ENCODE measurements around the gene AGO1. TPM values are rescaled to one million over a fixed set of nuclear protein-coding genes. Genes with fewer than 3 reads are reported as not detected.
"Not testable (repeated sequence)": the region's sequence is repeated elsewhere in the genome, so short reads cannot be mapped to it uniquely, and the experiment has no call there.

Gene AGO1
- total RNA-seq, 6 donors from 2014 or later: 11.4 to 26.8 (median 22.9) TPM

DNA sequence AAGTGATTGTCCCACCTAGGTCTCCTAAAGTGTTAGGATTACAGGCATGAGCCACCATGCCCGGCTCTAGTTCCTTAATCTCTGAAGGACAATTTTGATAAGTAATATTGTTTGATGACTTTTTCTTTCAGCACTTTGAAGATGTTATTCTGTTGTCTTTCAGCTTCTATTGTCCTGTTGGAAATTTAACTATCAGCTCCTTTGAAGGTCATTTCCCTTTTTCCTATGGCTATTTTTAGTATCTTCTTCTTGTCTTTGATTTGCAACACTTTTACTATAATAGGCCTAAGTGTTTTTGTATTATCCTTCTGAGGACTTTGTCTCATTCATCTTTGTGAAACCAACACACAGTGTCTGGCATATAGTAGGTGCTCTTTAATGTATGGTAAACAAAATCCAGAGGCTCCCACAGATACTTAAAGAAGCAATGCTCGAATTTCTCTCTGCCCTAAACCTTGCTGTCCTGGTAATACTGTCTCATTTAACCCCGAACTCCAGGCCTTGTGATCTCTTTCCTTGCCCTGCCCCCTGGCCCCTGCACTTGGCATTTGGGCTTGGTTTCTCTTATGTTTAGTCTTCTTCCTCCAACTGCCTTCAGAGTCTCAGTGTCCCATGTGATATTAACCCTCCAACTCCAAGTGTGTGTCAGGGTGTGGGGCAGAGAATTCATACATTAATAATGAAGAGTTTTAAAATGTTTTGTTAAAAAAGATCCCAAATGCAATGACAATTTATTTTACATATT lies 19.0 kb upstream of the AGO1 start:
- H3K27ac ChIP-seq: no peak overlapping the region
- TF ChIP-seq EP300 (IDR thresholded peaks at IDR 0.05): no peak

DNA sequence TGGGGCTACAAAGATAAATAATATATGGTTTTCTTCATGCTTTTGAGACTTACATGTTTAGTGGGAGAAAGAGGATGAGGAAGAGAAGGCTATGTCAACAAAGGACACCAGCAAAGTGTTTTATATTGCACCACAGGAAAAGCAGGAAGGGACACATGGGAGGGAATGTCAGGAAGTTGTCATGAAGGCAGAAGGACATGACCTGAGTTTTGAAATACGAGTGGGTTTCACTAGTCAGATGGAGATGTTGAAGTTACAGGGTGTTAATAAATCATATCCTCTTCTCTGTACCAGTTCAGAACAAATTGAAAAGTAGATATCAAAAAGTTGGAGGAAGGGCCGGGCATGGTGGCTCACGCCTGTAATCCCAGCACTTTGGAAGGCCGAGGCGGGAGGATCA lies 18.2 kb upstream of the AGO1 start:
- H3K4me1 ChIP-seq: peaks cover 0 to 8% (median 4%) of the 10 kb centered on the region in 4 donors
- ATAC-seq (ENCODE audit: low FRiP score in 2 of 2) (peak in 1 of 2 donors; percentile 63), DNase-seq (no peak)
- peak overlapping the region in 2 of 4 donors; percentile 10 to 39 for H3K27ac ChIP-seq
- H3K9me3 ChIP-seq: no peaks in the 10 kb centered on the region
- 58 to 69% methylated on average over 5 of the region's 5 CpGs for WGBS, 2 donors
- H3K27me3 ChIP-seq: no peaks in the 10 kb centered on the region
- H3K4me3 ChIP-seq: no peak overlapping the region
- no peaks in the 10 kb centered on the region for H3K36me3 ChIP-seq
- TF ChIP-seq POLR2A (IDR thresholded peaks at IDR 0.05) (no peak), EP300 (IDR thresholded peaks at IDR 0.05) (peak in 1 of 4 donors; percentile 31), POLR2AphosphoS5 (IDR thresholded peaks at IDR 0.05) (peak in 1 of 2 donors; percentile 51)
- TF ChIP-seq, protein P1, sequence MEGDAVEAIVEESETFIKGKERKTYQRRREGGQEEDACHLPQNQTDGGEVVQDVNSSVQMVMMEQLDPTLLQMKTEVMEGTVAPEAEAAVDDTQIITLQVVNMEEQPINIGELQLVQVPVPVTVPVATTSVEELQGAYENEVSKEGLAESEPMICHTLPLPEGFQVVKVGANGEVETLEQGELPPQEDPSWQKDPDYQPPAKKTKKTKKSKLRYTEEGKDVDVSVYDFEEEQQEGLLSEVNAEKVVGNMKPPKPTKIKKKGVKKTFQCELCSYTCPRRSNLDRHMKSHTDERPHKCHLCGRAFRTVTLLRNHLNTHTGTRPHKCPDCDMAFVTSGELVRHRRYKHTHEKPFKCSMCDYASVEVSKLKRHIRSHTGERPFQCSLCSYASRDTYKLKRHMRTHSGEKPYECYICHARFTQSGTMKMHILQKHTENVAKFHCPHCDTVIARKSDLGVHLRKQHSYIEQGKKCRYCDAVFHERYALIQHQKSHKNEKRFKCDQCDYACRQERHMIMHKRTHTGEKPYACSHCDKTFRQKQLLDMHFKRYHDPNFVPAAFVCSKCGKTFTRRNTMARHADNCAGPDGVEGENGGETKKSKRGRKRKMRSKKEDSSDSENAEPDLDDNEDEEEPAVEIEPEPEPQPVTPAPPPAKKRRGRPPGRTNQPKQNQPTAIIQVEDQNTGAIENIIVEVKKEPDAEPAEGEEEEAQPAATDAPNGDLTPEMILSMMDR (IDR thresholded peaks at IDR 0.05): no peak

More for the DNA sequence above, 19.0 kb upstream of the AGO1 start:
- H3K4me1 ChIP-seq: peaks cover 0 to 8% (median 4%) of the 10 kb centered on the region in 4 donors
- no peak overlapping the region for H3K4me3 ChIP-seq
- no peaks in the 10 kb centered on the region for H3K9me3 ChIP-seq
- H3K27me3 ChIP-seq: no peaks in the 10 kb centered on the region
- DNase-seq (no peak), ATAC-seq (ENCODE audit: low FRiP score in 2 of 2) (no peak)
- H3K36me3 ChIP-seq: peaks cover 0 to 5% (median 0%) of the 10 kb centered on the region in 4 donors
- WGBS, 2 donors: 33 to 55% methylated on average over 3 of the region's 3 CpGs

DNA sequence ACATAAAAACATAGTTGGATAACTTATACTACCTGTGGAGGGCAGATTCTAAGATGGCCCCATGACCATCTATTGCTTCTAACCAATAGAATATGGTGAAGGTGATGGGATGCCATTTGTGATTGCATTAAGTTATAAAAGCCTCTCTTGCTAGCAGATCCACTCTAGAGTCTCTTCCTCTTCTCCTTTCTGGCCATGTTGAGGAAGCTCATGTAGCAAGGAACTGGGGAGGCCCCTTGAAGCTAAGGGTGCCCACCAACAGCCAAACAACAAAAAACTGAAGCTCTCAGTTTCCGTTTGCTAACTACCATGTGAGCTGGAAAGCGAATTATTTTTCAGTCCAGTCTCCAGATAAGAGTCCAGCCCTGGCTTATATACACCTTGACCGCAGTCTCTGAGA lies 16.0 kb upstream of the AGO1 start:
- H3K27me3 ChIP-seq: no peaks in the 10 kb centered on the region
- H3K9me3 ChIP-seq: no peaks in the 10 kb centered on the region
- ATAC-seq (ENCODE audit: low FRiP score in 2 of 2) (no peak), DNase-seq (no peak)
- peaks cover 0 to 8% (median 4%) of the 10 kb centered on the region in 4 donors for H3K4me1 ChIP-seq
- no peak overlapping the region for H3K27ac ChIP-seq
- TF ChIP-seq POLR2A (IDR thresholded peaks at IDR 0.05): no peak
- no peak for TF ChIP-seq EP300 (IDR thresholded peaks at IDR 0.05)
- no peak for TF ChIP-seq POLR2AphosphoS5 (IDR thresholded peaks at IDR 0.05)
- TF ChIP-seq, protein P1 (IDR thresholded peaks at IDR 0.05): no peak
- no peak overlapping the region for H3K4me3 ChIP-seq
- WGBS, 2 donors: 65 to 68% methylated on average over 3 of the region's 3 CpGs
- no peaks in the 10 kb centered on the region for H3K36me3 ChIP-seq

DNA sequence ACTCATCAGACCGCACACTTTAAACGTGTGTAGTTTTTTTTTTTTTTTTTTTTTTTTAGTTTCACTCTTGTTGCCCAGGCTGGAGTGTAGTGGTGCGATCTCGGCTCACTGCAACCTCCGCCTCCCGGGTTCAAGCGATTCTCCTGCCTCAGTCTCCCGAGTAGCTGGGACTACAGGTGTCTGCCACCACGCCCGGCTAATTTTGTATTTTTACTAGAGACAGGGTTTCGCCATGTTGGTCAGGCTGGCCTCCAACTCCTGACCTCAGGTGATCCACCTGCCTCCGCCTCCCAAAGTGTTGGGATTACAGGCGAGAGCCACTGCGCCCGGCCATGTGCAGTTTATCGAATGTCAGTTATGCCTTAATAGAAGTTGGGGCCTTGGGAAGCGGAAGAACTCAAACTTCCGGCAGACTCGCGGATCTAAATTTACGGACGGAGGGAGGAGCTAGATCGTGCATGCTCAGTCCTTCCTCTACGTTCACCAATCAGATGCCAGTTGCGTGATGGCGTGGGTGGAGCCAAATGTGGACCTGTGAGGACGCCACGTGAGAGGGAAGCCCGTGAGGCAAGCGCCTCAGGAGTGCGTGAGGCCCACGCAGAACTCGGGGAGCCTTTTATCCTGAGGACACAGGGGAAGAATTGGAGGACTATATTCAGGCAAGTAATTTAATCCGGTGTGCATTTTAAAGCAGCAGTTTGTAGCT lies 13.6 kb upstream of the AGO1 start:
- not testable (repeated sequence) for ATAC-seq (ENCODE audit: low FRiP score in 2 of 2); H3K4me1 ChIP-seq; H3K9me3 ChIP-seq; H3K27me3 ChIP-seq; H3K4me3 ChIP-seq; H3K36me3 ChIP-seq; H3K27ac ChIP-seq
- DNase-seq: peak in 1 of 2 donors; percentile 35
- 89 to 91% methylated on average over 34 of the region's 34 CpGs for WGBS, 2 donors

DNA sequence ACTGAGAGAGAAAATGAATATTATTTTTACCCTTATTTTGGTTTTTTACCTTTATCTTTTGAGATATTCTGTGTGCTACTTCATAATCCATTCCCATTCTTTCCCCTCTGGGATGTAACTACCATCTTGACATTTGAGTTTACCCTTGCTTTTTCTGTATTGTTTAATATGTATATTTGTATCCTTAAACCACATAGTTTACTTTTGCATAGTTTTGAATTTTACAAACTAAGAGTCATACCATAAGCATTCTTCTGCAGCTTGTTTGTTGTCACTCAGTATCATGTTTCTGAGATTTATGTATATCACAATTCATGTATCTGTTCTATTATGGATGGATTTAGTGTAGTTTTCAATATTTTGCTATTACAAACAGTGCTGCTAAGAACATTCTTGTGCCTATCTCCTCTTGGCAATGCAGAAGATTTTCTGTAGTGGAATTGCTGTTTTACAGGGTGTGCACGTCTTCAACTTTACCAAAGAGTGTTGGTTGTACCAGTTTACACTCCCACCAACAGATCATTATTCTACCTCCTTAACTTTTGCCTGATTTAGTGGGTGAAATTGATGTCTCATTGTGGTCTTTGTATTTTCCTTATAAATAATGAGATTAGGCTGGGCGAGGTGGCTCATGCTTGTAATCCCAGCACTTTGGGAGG lies 12.2 kb upstream of the AGO1 start:
- peaks cover 0 to 2% (median 0%) of the 10 kb centered on the region in 4 donors for H3K4me1 ChIP-seq
- H3K4me3 ChIP-seq: no peak overlapping the region
- H3K27me3 ChIP-seq: no peaks in the 10 kb centered on the region
- ATAC-seq (ENCODE audit: low FRiP score in 2 of 2) (no peak), DNase-seq (no peak)
- 91 to 95% methylated on average over 2 of the region's 2 CpGs for WGBS, 2 donors
- H3K27ac ChIP-seq: no peak overlapping the region
- H3K9me3 ChIP-seq: no peaks in the 10 kb centered on the region
- no peaks in the 10 kb centered on the region for H3K36me3 ChIP-seq
- TF ChIP-seq EP300 (IDR thresholded peaks at IDR 0.05): no peak

DNA sequence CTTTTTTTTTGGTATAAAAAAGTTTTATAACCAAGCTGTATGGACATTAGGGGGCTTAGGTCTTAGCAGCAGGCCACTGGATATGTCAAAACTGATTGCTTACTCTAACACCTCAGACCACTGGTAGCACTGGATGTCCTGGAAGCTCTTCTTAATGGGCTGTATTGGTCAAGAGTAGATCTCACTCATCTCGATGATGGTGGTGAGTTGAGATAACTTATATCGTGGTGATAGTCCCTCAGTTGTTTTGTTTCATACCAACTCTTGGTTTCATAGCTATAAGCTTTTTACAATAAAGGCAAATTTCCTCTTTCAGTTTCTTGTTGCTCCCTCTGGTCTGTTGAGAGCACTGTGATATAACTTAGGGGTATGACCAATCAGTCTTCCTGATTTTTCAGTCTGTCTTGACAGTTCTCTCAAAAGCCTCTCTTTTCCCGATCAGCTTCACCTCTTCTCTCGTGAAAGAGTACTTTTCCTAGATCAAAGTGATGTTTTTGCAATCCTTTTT lies 9.7 kb upstream of the AGO1 start:
- no peak for DNase-seq
- Histone ChIP-seq H3K9me3 (no peaks in the 10 kb centered on the region), H3K4me1 (no peaks in the 10 kb centered on the region), H3K4me3 (no peak overlapping the region), H3K27me3 (no peaks in the 10 kb centered on the region), H3K27ac (no peak overlapping the region), H3K36me3 (no peaks in the 10 kb centered on the region)
- TF ChIP-seq EP300 (IDR thresholded peaks at IDR 0.05) (no peak), POLR2AphosphoS5 (IDR thresholded peaks at IDR 0.05) (no peak), POLR2A (IDR thresholded peaks at IDR 0.05) (no peak)
- TF ChIP-seq, protein P1 (IDR thresholded peaks at IDR 0.05): no peak
- ATAC-seq (ENCODE audit: low FRiP score in 2 of 2): no peak
- 72 to 81% methylated on average over 4 of the region's 4 CpGs for WGBS, 2 donors

DNA sequence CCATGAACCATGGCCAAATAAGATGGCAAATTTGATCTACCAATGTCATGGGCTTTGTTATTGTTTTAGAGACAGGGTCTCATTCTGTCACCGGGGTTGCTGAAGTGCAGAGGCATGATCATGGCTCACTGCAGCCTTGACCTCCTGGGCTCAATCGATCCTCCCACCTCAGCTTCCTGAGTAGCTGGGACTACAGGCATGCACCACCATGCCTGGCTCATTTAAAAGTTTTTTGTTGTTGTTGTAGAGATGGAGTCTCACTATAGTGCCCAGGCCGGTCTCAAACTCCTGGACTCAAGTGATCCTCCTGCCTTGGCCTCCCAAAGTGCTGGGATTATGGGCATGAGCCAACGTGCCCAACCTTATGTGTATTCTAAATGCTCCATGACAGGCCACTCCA lies 8.9 kb upstream of the AGO1 start:
- ATAC-seq (ENCODE audit: low FRiP score in 2 of 2): not testable (repeated sequence)
- 83 to 91% methylated on average over 4 of the region's 4 CpGs for WGBS, 2 donors

More for the DNA sequence above, 8.9 kb upstream of the AGO1 start:
- not testable (repeated sequence) for H3K4me3 ChIP-seq, H3K27me3 ChIP-seq, H3K9me3 ChIP-seq, H3K27ac ChIP-seq, H3K4me1 ChIP-seq, H3K36me3 ChIP-seq, DNase-seq

All from upper lobe of left lung (tissue), 6 donors.